HG03039 (cell line): ENCODE results near the gene PPP1R37.
A peak's percentile ranks its signal among the peaks of the same experiment; 100 is the strongest.

Experiments
- ATAC-seq: cut with Tn5 transposase; IDR thresholded peaks from one replicate; pipeline ENCODE4 v1.9.1; 2021; ENCODE audit warnings: mild to moderate bottlenecking, moderate library complexity; ENCODE audit not compliant: unreplicated experiment

Gene PPP1R37

GRCh38 chr19:45070861-45071544, 22.0 kb upstream of the PPP1R37 start:
- no peak for ATAC-seq

- no peak for ATAC-seq
Observed at GRCh38 chr19:45071545-45071938, 21.4 kb upstream of the PPP1R37 start.

GRCh38 chr19:45071969-45072790, 20.8 kb upstream of the PPP1R37 start:
- ATAC-seq: no peak

- ATAC-seq: no peak
Observed at GRCh38 chr19:45074744-45075300, 18.2 kb upstream of the PPP1R37 start.

- peak; percentile 39 for ATAC-seq
Observed at GRCh38 chr19:45075301-45076028, 17.5 kb upstream of the PPP1R37 start.

GRCh38 chr19:45076029-45076850, 16.7 kb upstream of the PPP1R37 start, which contains the start of gene ZNF296:
Gene ZNF296 (minus strand): TSS chr19:45076478. CDS start chr19:45076373, 105 bp downstream.
- peak; percentile 38 for ATAC-seq

- ATAC-seq: no peak
Observed at GRCh38 chr19:45076851-45077730, 15.9 kb upstream of the PPP1R37 start.

GRCh38 chr19:45078390-45079062, 14.5 kb upstream of the PPP1R37 start:
- no peak for ATAC-seq

GRCh38 chr19:45079063-45079910, 13.7 kb upstream of the PPP1R37 start, which contains the start of gene GEMIN7:
Gene GEMIN7 (plus strand): TSS chr19:45079260. CDS start chr19:45090115, 10,855 bp downstream.
- ATAC-seq: no peak

- no peak for ATAC-seq
Observed at GRCh38 chr19:45079911-45080370, 13.0 kb upstream of the PPP1R37 start.

- no peak for ATAC-seq
Observed at GRCh38 chr19:45082170-45082569, 10.8 kb upstream of the PPP1R37 start.

- no peak for ATAC-seq
Observed at GRCh38 chr19:45086480-45086879, 6.5 kb upstream of the PPP1R37 start.

- ATAC-seq: no peak
Observed at GRCh38 chr19:45087531-45087930, 5.4 kb upstream of the PPP1R37 start.

GRCh38 chr19:45090034-45090433, 2.9 kb upstream of the PPP1R37 start:
- ATAC-seq: no peak

- ATAC-seq: no peak
Observed at GRCh38 chr19:45090606-45091005, 2.4 kb upstream of the PPP1R37 start.

- ATAC-seq: peak; percentile 60
Observed at GRCh38 chr19:45091031-45091923, 1.7 kb upstream of the PPP1R37 start.

GRCh38 chr19:45094137-45094536, 1.2 kb downstream of the PPP1R37 start:
- ATAC-seq: no peak
